Liver (tissue), 9 donors: ENCODE results near the gene SORBS2. TPM values are rescaled to one million over a fixed set of nuclear protein-coding genes. Genes with fewer than 3 reads are reported as not detected.
A peak's percentile ranks its signal among the peaks of the same experiment; 100 is the strongest.

Experiments used
- DNase-seq: peaks from one replicate; pipeline ENCODE4 v3.0.0-alpha.2; 2017; ENCODE audit warnings: low spot score
- H3K27ac ChIP-seq, 2 donors: one replicate each; pipeline ENCODE4 v1.7.0; 2013; ENCODE audit warnings: inconsistent platforms in 2 of 2, low read length in 2 of 2, control low read depth in 1 of 2, low read depth in 1 of 2, mild to moderate bottlenecking in 1 of 2
- H3K27me3 ChIP-seq, 4 donors: one replicate each; pipeline versions ENCODE4 v1.6.1 to v1.7.0; 2013; ENCODE audit warnings: low read length in 3 of 4, inconsistent platforms in 1 of 4, mild to moderate bottlenecking in 1 of 4, moderate library complexity in 1 of 4; ENCODE audit not compliant: control insufficient read depth in 4 of 4, insufficient read depth in 4 of 4
- H3K36me3 ChIP-seq, 4 donors: one replicate each; pipeline versions ENCODE4 v1.6.1 to v1.7.0; 2013; ENCODE audit warnings: low read length in 3 of 4, mild to moderate bottlenecking in 3 of 4, low read depth in 1 of 4, moderate library complexity in 1 of 4; ENCODE audit not compliant: control insufficient read depth in 4 of 4, insufficient read depth in 3 of 4
- H3K4me1 ChIP-seq, 4 donors: one replicate each; pipeline versions ENCODE4 v1.6.1 to v1.7.0; 2013; ENCODE audit warnings: low read length in 3 of 4, mild to moderate bottlenecking in 3 of 4, moderate library complexity in 1 of 4; ENCODE audit not compliant: control insufficient read depth in 4 of 4, insufficient read depth in 4 of 4
- H3K4me3 ChIP-seq, 3 donors: one replicate each; pipeline versions ENCODE4 v1.6.1 to v1.7.0; 2013; ENCODE audit warnings: low read length in 3 of 3, control low read depth in 1 of 3, low read depth in 1 of 3, mild to moderate bottlenecking in 1 of 3
- H3K9ac ChIP-seq, 2 donors: one replicate each; pipeline ENCODE4 v1.7.0; 2013; ENCODE audit warnings: low read length in 2 of 2, mild to moderate bottlenecking in 2 of 2, moderate library complexity in 2 of 2, control low read depth in 1 of 2, low read depth in 1 of 2
- H3K9me3 ChIP-seq, 4 donors: one replicate each; pipeline versions ENCODE4 v1.6.1 to v1.7.0; 2013; ENCODE audit warnings: low read length in 3 of 4; ENCODE audit not compliant: control insufficient read depth in 4 of 4
- EGR1 ChIP-seq, 2 donors: IDR thresholded peaks; 2 replicates each; pipeline ENCODE4 v1.6.1; 2016 to 2018; ENCODE audit warnings: antibody characterized with exemption in 2 of 2, low read depth in 2 of 2
- FOXA1 ChIP-seq: IDR thresholded peaks from 2 replicates; pipeline ENCODE4 v1.6.1; 2016; ENCODE audit warnings: antibody characterized with exemption
- FOXA2 ChIP-seq: IDR thresholded peaks from 2 replicates; pipeline ENCODE4 v1.6.1; 2016; ENCODE audit warnings: antibody characterized with exemption
- GABPA ChIP-seq, 2 donors: IDR thresholded peaks in 1 of 2; conservative IDR thresholded peaks in 1 of 2; 2 replicates each; pipeline ENCODE4 v1.6.1; 2016; ENCODE audit warnings: antibody characterized with exemption in 2 of 2, mild to moderate bottlenecking in 1 of 2, moderate library complexity in 1 of 2
- HNF4A ChIP-seq, 2 donors: conservative IDR thresholded peaks; 2 replicates each; pipeline ENCODE4 v1.6.1; 2016; ENCODE audit warnings: antibody characterized with exemption in 2 of 2, mild to moderate bottlenecking in 2 of 2
- HNF4G ChIP-seq: IDR thresholded peaks from 2 replicates; pipeline ENCODE4 v1.6.1; 2016; ENCODE audit warnings: antibody characterized with exemption
- JUND ChIP-seq, 2 donors: IDR thresholded peaks; 2 replicates each; pipeline ENCODE4 v1.6.1; 2016; ENCODE audit warnings: antibody characterized with exemption in 2 of 2
- MAX ChIP-seq: IDR thresholded peaks from 2 replicates; pipeline ENCODE4 v1.6.1; 2016; ENCODE audit warnings: antibody characterized with exemption
- NR2F2 ChIP-seq: IDR thresholded peaks from 2 replicates; pipeline ENCODE4 v1.6.1; 2016; ENCODE audit warnings: antibody characterized with exemption
- RAD21 ChIP-seq, 2 donors: IDR thresholded peaks; 2 replicates each; pipeline ENCODE4 v1.6.1; 2016; ENCODE audit warnings: antibody characterized with exemption in 2 of 2, mild to moderate bottlenecking in 2 of 2
- REST ChIP-seq: IDR thresholded peaks from 2 replicates; pipeline ENCODE4 v1.6.1; 2016; ENCODE audit warnings: antibody characterized with exemption, mild to moderate bottlenecking
- RXRA ChIP-seq, 2 donors: IDR thresholded peaks; 2 replicates each; pipeline ENCODE4 v1.6.1; 2017 to 2018; ENCODE audit warnings: antibody characterized with exemption in 2 of 2, mild to moderate bottlenecking in 1 of 2
- SP1 ChIP-seq: IDR thresholded peaks from 2 replicates; pipeline ENCODE4 v1.6.1; 2018; ENCODE audit warnings: antibody characterized with exemption, mild to moderate bottlenecking
- TAF1 ChIP-seq: conservative IDR thresholded peaks from 2 replicates; pipeline ENCODE4 v1.6.1; 2016; ENCODE audit warnings: antibody characterized with exemption, mild to moderate bottlenecking
- YY1 ChIP-seq: IDR thresholded peaks from 2 replicates; pipeline ENCODE4 v1.6.1; 2016; ENCODE audit warnings: antibody characterized with exemption, mild to moderate bottlenecking
- WGBS: extraction: QIAGEN DNeasy Blood & Tissue Kit; methylation state at CpG from one replicate; pipeline ENCODE4 v1.1.7; 2013; 5-methylcytosine and 5-hydroxymethylcytosine counted together
- polyA plus RNA-seq, 2 donors: library from polyadenylated mRNA; stranded (reverse) in 1 of 2; unstranded in 1 of 2; fragments of 200-250 nt in 1 of 2; fragments of >200 nt in 1 of 2; fragmentation: Nextera tagmentation in 1 of 2; extraction: Ambion mirVana in 1 of 2; gene quantifications; one replicate each; pipeline versions ENCODE4 v1.2.1 to v1.2.3, GENCODE V29; 2013 to 2015
- total RNA-seq, 2 donors: library from RNA; depleted of rRNA; stranded (reverse); fragments of >200 nt; gene quantifications; one replicate each; pipeline ENCODE4 v1.2.3, GENCODE V29; 2014
- TF ChIP-seq, protein P1 (sequence below): IDR thresholded peaks from 2 replicates; pipeline ENCODE4 v1.6.1; 2016; ENCODE audit warnings: antibody characterized with exemption
- TF ChIP-seq, protein P2 (sequence below): fragments of 150-350 bp; IDR thresholded peaks from 2 replicates; pipeline ENCODE4 v1.5.1; 2017; ENCODE audit warnings: improper control_type of control experiment, low read depth, low read length; ENCODE audit not compliant: missing input control
- TF ChIP-seq, protein P3 (sequence below): IDR thresholded peaks from 2 replicates; pipeline ENCODE4 v1.6.1; 2016; ENCODE audit warnings: antibody characterized with exemption
- donor health status: healthy.
- donor health status: healthy.
- donor health status: healthy.
- donor health status: healthy.
- donor health status: healthy.

The SORBS2 gene
- total and polyA plus RNA-seq, 4 donors: 23.3 to 136 (median 59.6) TPM

DNA sequence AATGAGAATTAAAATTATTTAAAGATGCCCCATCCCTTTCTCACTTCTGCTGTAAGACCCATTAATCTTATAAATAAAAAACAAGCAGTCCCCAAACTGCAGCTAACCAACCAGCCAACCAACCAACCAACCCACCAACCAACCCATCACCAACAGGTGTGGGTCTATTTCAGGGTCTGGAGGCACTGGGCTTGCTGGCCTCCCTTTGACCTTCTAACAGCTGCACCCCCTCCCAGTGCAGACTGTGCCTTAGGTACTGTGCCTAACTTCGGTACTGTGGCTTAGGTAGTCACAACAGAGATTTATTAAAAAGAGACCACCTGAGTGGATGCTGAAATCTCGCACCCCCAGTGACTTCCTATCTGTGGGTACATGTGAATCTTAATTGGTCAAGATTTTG, 128.1 kb downstream of the SORBS2 start:
- peaks cover 1 to 14% (median 6%) of the 10 kb centered on the region in 4 donors for H3K4me1 ChIP-seq

More for the DNA sequence above, 128.1 kb downstream of the SORBS2 start:
- DNase-seq: no peak
- Histone ChIP-seq H3K4me3 (no peak overlapping the region), H3K9ac (no peak overlapping the region), H3K9me3 (no peaks in the 10 kb centered on the region), H3K27me3 (no peaks in the 10 kb centered on the region), H3K36me3 (peaks cover 0 to 5% (median 1%) of the 10 kb centered on the region in 4 donors), H3K27ac (peak overlapping the region; percentile 72 to 73)
- TF ChIP-seq MAX: no peak
- TF ChIP-seq SP1: no peak
- TF ChIP-seq JUND (IDR thresholded peaks at IDR 0.05): no peak
- TF ChIP-seq, protein P1, sequence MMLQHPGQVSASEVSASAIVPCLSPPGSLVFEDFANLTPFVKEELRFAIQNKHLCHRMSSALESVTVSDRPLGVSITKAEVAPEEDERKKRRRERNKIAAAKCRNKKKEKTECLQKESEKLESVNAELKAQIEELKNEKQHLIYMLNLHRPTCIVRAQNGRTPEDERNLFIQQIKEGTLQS: no peak
- TF ChIP-seq, protein P2, sequence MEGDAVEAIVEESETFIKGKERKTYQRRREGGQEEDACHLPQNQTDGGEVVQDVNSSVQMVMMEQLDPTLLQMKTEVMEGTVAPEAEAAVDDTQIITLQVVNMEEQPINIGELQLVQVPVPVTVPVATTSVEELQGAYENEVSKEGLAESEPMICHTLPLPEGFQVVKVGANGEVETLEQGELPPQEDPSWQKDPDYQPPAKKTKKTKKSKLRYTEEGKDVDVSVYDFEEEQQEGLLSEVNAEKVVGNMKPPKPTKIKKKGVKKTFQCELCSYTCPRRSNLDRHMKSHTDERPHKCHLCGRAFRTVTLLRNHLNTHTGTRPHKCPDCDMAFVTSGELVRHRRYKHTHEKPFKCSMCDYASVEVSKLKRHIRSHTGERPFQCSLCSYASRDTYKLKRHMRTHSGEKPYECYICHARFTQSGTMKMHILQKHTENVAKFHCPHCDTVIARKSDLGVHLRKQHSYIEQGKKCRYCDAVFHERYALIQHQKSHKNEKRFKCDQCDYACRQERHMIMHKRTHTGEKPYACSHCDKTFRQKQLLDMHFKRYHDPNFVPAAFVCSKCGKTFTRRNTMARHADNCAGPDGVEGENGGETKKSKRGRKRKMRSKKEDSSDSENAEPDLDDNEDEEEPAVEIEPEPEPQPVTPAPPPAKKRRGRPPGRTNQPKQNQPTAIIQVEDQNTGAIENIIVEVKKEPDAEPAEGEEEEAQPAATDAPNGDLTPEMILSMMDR: no peak
- no peak for TF ChIP-seq FOXA1
- TF ChIP-seq RAD21 (IDR thresholded peaks at IDR 0.05): no peak
- no peak for TF ChIP-seq EGR1 (IDR thresholded peaks at IDR 0.05; ENCODE audit: low read depth in 2 of 2)
- TF ChIP-seq, protein P3, sequence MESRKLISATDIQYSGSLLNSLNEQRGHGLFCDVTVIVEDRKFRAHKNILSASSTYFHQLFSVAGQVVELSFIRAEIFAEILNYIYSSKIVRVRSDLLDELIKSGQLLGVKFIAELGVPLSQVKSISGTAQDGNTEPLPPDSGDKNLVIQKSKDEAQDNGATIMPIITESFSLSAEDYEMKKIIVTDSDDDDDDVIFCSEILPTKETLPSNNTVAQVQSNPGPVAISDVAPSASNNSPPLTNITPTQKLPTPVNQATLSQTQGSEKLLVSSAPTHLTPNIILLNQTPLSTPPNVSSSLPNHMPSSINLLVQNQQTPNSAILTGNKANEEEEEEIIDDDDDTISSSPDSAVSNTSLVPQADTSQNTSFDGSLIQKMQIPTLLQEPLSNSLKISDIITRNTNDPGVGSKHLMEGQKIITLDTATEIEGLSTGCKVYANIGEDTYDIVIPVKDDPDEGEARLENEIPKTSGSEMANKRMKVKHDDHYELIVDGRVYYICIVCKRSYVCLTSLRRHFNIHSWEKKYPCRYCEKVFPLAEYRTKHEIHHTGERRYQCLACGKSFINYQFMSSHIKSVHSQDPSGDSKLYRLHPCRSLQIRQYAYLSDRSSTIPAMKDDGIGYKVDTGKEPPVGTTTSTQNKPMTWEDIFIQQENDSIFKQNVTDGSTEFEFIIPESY: no peak
- TF ChIP-seq RXRA (IDR thresholded peaks at IDR 0.05): no peak
- no peak for TF ChIP-seq HNF4G
- TF ChIP-seq HNF4A (conservative IDR thresholded peaks at IDR 0.05): no peak
- TF ChIP-seq FOXA2: no peak
- TF ChIP-seq GABPA (IDR thresholded peaks at IDR 0.05 in 1 of 2, conservative IDR thresholded peaks at IDR 0.05 in 1 of 2): no peak
- TF ChIP-seq YY1: no peak
- no peak for TF ChIP-seq NR2F2
- TF ChIP-seq REST: no peak
- no peak for TF ChIP-seq TAF1
- 94% methylated on average over 2 of the region's 2 CpGs for WGBS
